ENCODE results near the gene KLF1.

Gene KLF1

DNA sequence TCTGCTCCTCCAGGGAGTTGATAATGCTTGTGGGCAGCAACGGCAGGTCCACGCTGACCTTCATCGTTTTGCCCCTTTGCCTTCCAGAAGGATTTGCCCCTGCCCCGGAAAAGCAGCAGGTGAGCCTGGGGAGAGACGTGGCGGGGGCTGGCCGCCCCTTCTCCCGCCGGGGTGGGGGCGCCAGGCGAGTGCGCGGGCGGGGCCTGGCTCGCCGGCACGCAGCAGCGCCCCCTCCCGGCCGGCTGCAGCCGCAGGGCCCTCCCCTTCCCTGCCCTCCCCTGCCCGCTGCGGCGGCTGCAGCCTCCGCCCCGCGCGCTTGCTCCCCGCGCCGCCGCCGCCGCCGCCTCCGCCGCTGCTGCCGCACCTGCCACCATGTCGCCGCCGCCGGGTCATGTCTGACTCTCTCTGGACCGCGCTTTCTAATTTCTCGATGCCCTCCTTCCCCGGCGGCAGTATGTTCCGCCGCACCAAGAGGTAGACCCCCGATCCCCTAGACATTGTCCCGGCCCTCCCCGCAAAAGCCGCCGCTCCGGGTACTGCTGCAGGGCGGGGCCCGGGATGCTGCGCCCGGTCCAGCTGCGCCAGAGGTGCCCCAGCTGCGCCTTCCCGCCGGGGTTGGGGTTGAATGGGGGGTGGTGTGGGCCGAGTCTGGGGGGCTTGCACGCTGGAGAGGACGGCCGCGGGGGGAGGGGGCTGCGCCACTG, 48.7 kb downstream of the KLF1 start, which contains the start of gene MAST1:
Gene MAST1, plus strand, starts transcription at position 334 of the 704 bp plus-strand sequence. Its CDS starts 58 bp downstream, at position 392.
- no peak for DNase-seq (ENCODE audit: low read depth in 3 of 3)

DNA sequence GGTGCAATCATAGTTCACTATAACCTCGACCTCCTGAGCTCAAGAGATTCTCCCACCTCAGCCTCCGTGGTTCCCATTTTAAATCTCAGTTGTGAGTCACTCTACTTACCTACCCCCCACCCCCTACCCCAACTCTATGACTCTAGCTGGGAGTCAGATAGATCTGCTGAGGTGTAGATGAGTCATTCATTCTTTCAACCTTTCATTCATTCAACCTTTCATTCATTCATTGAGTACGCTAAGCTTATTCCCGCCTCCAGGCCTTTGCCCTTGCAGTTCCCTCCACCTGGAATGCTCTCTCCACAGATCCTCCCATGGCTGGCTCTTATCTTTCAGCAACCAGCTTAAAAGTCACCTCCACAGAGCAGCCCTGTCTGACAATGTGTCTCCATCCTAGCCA, 49.8 kb downstream of the KLF1 start:
- DNase-seq (ENCODE audit: low read depth in 3 of 3) = no peak

DNA sequence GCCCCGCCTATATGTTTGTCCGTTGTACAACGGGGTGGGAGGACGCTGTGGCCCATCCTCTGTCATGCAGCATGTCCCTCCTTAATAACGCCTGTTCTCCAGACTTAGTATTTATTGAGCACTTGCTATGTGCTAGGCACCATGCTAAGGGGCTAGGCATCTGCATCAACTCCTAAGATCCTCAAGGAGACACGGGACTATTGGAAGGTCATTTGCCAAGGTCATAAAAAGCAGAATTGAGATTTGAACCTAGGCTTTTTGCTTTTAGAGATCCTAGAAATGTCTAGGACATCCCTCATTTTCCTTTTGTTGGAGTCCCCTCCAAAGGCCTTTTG, 50.5 kb downstream of the KLF1 start:
- no peak for DNase-seq (ENCODE audit: low read depth in 3 of 3)

DNA sequence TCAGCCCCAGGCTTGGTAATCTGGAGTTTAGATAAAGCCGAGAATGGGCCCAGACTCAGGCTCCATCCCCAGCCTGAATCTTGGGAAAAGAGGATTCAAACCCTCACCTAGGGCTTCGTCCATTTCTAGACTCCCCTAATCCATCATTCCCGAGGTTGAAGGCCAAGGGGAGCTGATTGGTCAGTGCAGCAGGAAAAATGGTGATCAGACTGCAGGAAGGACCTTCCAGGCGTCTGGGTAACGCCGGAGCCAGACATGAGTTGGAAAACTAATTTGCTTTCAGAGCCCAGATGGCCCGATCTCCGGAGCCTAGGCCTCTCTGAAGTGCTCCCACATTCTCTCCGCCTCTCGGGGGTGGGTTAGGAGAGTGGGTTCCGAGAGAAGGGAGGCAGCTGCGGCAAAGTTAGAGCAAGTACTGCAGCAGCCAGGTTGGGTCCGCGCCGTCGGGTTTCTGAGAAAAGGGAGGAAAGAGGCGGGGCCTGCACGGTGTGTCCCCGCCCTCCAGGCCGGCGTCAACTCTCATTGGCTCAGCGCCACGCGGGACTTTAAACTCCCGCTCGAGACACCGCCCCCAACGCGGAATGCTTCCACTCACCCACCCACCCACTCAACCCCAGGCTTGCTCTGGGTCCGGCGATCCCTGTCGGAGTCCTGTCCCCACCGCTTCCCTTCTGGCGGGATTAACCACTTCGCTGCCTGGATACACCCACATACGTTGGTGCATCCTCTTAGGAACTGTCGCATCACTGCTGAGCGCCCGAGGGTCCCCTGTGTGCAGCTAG, 51.8 kb downstream of the KLF1 start:
- DNase-seq (ENCODE audit: low read depth in 3 of 3) = no peak

DNA sequence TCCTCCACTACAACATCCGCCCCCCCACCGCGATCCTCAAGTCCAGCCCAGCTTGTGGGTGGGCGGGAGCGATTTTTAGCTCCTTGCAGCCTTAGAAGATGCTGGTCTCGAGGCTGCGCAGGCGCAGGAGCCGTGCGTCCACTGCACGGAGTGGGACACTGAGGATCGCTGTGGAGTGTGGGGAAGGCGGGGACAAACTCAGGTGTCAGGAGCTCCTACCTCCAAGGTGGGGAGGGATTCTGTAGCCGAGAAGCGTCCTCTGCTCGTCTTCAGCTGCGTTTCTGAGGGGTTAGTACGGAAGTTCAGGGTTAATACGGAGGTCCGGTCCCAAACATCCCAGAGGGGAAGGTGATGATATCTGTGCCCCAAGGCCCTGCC, 52.4 kb downstream of the KLF1 start, which contains the start of gene RTBDN:
Gene RTBDN, minus strand, starts transcription at position 14 of the 378 bp plus-strand sequence. CDS start 4,600 bp downstream, outside the sequence.
- no peak for DNase-seq (ENCODE audit: low read depth in 3 of 3)
